Endothelial cell of umbilical vein (primary cell): ENCODE data around the gene ADAM20. TPM values are rescaled to one million over a fixed set of nuclear protein-coding genes. Genes with fewer than 3 reads are reported as not detected.

Source experiments
- BruUV-seq: library from RNA; stranded (reverse); fragments of 400-500 nt; replicated peaks from 2 replicates; lab custom pipeline; 2021; lab: Mats Ljungman, UMichigan
- CTCF ChIA-PET: fragments of 300-600, 350-600 bp; sonication (Branson Sonifier 250); formaldehyde crosslinking; loops from one replicate; lab custom pipeline; 2021; ENCODE audit warnings: antibody characterized with exemption, inconsistent platforms; lab: Charles Lee
- POLR2A ChIA-PET: fragments of 300-600, 350-600 bp; sonication (Branson Sonifier 250); formaldehyde crosslinking; loops from one replicate; lab custom pipeline; 2021; ENCODE audit warnings: antibody characterized with exemption, inconsistent platforms; lab: Charles Lee
- DNase-seq: peaks from one replicate; pipeline ENCODE4 v3.0.0-alpha.2; 2011; ENCODE audit warnings: low read depth, low spot score
- FAIRE-seq: peaks from 2 replicates; lab custom pipeline; 2011; peaks lifted over from hg19 to GRCh38; lab: Jason Lieb, UNC
- H2AFZ ChIP-seq: 2 replicates; pipeline ENCODE4 v1.6.0; 2012; ENCODE audit warnings: low read depth, low read length, control low read depth, inconsistent platforms
- H3K27ac ChIP-seq: 2 replicates; pipeline ENCODE4 v1.5.1; 2011; ENCODE audit warnings: low read depth, mild to moderate bottlenecking, control low read depth, low read length, moderate library complexity; ENCODE audit not compliant: insufficient read depth
- H3K27me3 ChIP-seq, 2 experiments: 2 replicates each; pipeline versions ENCODE4 v1.6.0 to v1.6.1; 2011; ENCODE audit warnings: low read length in 2 of 2, mixed read lengths in 1 of 2; ENCODE audit not compliant: control insufficient read depth in 2 of 2, insufficient read depth in 2 of 2
- H3K36me3 ChIP-seq, 2 experiments: 2 replicates in 1 of 2; 3 replicates in 1 of 2; pipeline ENCODE4 v1.5.1; 2011; ENCODE audit warnings: low read length in 2 of 2, mild to moderate bottlenecking in 1 of 2, moderate library complexity in 1 of 2; ENCODE audit not compliant: control insufficient read depth in 2 of 2, insufficient read depth in 2 of 2; ENCODE audit errors: extremely low read depth in 1 of 2
- H3K4me1 ChIP-seq: 3 replicates; pipeline ENCODE4 v1.5.1; 2011; ENCODE audit warnings: mild to moderate bottlenecking, low read length; ENCODE audit not compliant: control insufficient read depth, insufficient read depth; ENCODE audit errors: extremely low read depth
- H3K4me2 ChIP-seq: 2 replicates; pipeline ENCODE4 v1.6.1; 2011; ENCODE audit warnings: low read length, control low read depth, mixed read lengths; ENCODE audit not compliant: insufficient read depth
- H3K4me3 ChIP-seq, 3 experiments: fragments of 200-600 bp in 1 of 3; sonication (generic), shearing (Covaris generic) in 1 of 3; replicated peaks in 1 of 3; 2 replicates each; pipeline ENCODE4 v1.5.1; 2011 to 2016; ENCODE audit warnings: control low read depth in 3 of 3, low read length in 3 of 3, mild to moderate bottlenecking in 2 of 3, inconsistent platforms in 1 of 3, low read depth in 1 of 3, moderate library complexity in 1 of 3; ENCODE audit not compliant: insufficient read depth in 1 of 3
- H3K79me2 ChIP-seq: 2 replicates; pipeline ENCODE4 v1.6.0; 2012; ENCODE audit warnings: low read length, inconsistent platforms; ENCODE audit not compliant: control insufficient read depth, insufficient read depth
- H3K9ac ChIP-seq: replicated peaks from 2 replicates; pipeline ENCODE3; 2011; ENCODE audit warnings: low read length, control low read depth; ENCODE audit not compliant: insufficient read depth; ENCODE audit errors: extremely low read depth
- H3K9me1 ChIP-seq: replicated peaks from 3 replicates; pipeline ENCODE4 v1.6.0; 2011; ENCODE audit warnings: mild to moderate bottlenecking, low read length; ENCODE audit not compliant: control insufficient read depth, insufficient read depth; ENCODE audit errors: extremely low read depth
- H3K9me3 ChIP-seq: replicated peaks from 2 replicates; pipeline ENCODE4 v1.5.1; 2012; ENCODE audit warnings: low read length, inconsistent platforms; ENCODE audit not compliant: control insufficient read depth, insufficient read depth
- H4K20me1 ChIP-seq: replicated peaks from 2 replicates; pipeline ENCODE3; 2011; ENCODE audit warnings: mild to moderate bottlenecking, low read length; ENCODE audit not compliant: control insufficient read depth, insufficient read depth; ENCODE audit errors: extremely low read depth
- CTCF ChIP-seq, 2 donors: IDR thresholded peaks; 1 replicate in 1 of 2; 2 replicates in 1 of 2; pipeline ENCODE4 v1.5.1; 2011; ENCODE audit warnings: low read length in 2 of 2, mild to moderate bottlenecking in 2 of 2, moderate library complexity in 2 of 2, control low read depth in 1 of 2, inconsistent platforms in 1 of 2, low read depth in 1 of 2; ENCODE audit not compliant: insufficient read depth in 1 of 2; ENCODE audit errors: extremely low read depth in 1 of 2
- EZH2 ChIP-seq: IDR thresholded peaks from 2 replicates; pipeline ENCODE4 v1.6.1; 2012; ENCODE audit warnings: borderline replicate concordance, low read depth, mild to moderate bottlenecking, moderate library complexity, low read length, inconsistent platforms; ENCODE audit not compliant: severe bottlenecking
- GATA2 ChIP-seq: IDR thresholded peaks from 2 replicates; pipeline ENCODE4 v1.7.0; 2011; ENCODE audit warnings: low read depth, mild to moderate bottlenecking, moderate library complexity, mixed read lengths, low read length; ENCODE audit not compliant: insufficient read length, insufficient read depth
- JUN ChIP-seq: IDR thresholded peaks from 2 replicates; pipeline ENCODE4 v1.6.1; 2011; ENCODE audit warnings: borderline replicate concordance, low read depth; ENCODE audit not compliant: insufficient read length, insufficient read depth
- MAX ChIP-seq: IDR thresholded peaks from 2 replicates; pipeline ENCODE4 v1.6.1; 2011; ENCODE audit not compliant: insufficient read depth, insufficient read length
- MYC ChIP-seq: IDR thresholded peaks from one replicate; pipeline ENCODE4 v1.6.1; 2011; ENCODE audit warnings: mild to moderate bottlenecking, low read depth, low read length
- POLR2AphosphoS5 ChIP-seq: IDR thresholded peaks from 2 replicates; pipeline ENCODE4 v1.6.1; 2012; ENCODE audit warnings: low read depth, mild to moderate bottlenecking, control low read depth, low read length, moderate library complexity; ENCODE audit not compliant: insufficient read depth
- dilution Hi-C: fragments of 300-500 bp; cut with MboI; formaldehyde crosslinking; loops from one replicate; pipeline ENCODE4 v1.15.0; 2019; ENCODE audit warnings: low sequenced_read_pairs; ENCODE audit not compliant: extremely low pct_ligation_motif_present
- intact Hi-C: fragments of 100-400 bp; cut with micrococcal nuclease; formaldehyde crosslinking; loops from one replicate; pipeline ENCODE4 v1.10.0; 2022
- polyA plus RNA-seq, 4 experiments: library from polyadenylated mRNA; depleted of rRNA in 3 of 4; stranded (reverse) in 3 of 4; unstranded in 1 of 4; fragments of >200 nt; gene quantifications; 2 replicates each; pipeline versions ENCODE4 v1.2.1 to v1.2.3, GENCODE V29; 2011 to 2012; ENCODE audit warnings: missing spikeins in 1 of 4
- total RNA-seq: library from RNA; stranded (reverse); gene quantifications from 2 replicates; pipeline ENCODE4 v1.2.3, GENCODE V29; 2021

The ADAM20 gene
- total and polyA plus RNA-seq, 2 donors (not counting 3 experiments of a cell fraction or from before 2014, with no cell fraction given), result 0.06 to 0.66 TPM

- POLR2A ChIA-PET, result no interaction called here
- no peaks in the 10 kb centered on the region for H3K9me3 ChIP-seq
- dilution Hi-C loops, result no loop called here
- H3K79me2 ChIP-seq, result no peaks in the 10 kb centered on the region
- H3K9ac ChIP-seq, result no peak overlapping the region
- H3K27ac ChIP-seq, result no peak overlapping the region
- H3K4me2 ChIP-seq, result no peak overlapping the region
- intact Hi-C loops, result loop anchor here (10.0 kb wide), 1 partner anchor 379 kb away; the partner anchor contains the start of gene SLC8A3
- no peaks in the 10 kb centered on the region for H3K4me1 ChIP-seq
- H3K36me3 ChIP-seq, result no peaks in the 10 kb centered on the region
- no peak overlapping the region for H3K4me3 ChIP-seq
- TF ChIP-seq MYC (no peak), CTCF (IDR thresholded peaks at IDR 0.05; ENCODE audit: extremely low read depth in 1 of 2, insufficient read depth in 1 of 2, low read depth in 1 of 2, low read length in 2 of 2) (no peak), JUN (no peak), MAX (no peak), GATA2 (no peak), EZH2 (no peak), POLR2AphosphoS5 (no peak)
- peaks cover 2% of the 10 kb centered on the region for H4K20me1 ChIP-seq
- no peaks in the 10 kb centered on the region for H3K9me1 ChIP-seq
- no peak overlapping the region for H2AFZ ChIP-seq
- FAIRE-seq (no peak), DNase-seq (no peak)
- CTCF ChIA-PET, result no interaction called here
- no peaks in the 10 kb centered on the region for H3K27me3 ChIP-seq
- BruUV-seq, result no TSS peak
These were observed 28.6 kb upstream of the ADAM20 start for GRCh38 chr14:70563417-70563816.
